Suprapubic skin (tissue), 3 donors: Measurements from ENCODE around the gene CHID1.

Experiments used
- CTCF ChIP-seq, 2 donors: fragments of 200-600 bp in 1 of 2; fragments of 450-650 bp in 1 of 2; sonication (generic) in 1 of 2; IDR thresholded peaks; one replicate each; pipeline ENCODE4 v1.5.1; 2016 to 2019; ENCODE audit warnings: antibody characterized with exemption in 2 of 2, mild to moderate bottlenecking in 1 of 2, moderate library complexity in 1 of 2
- POLR2AphosphoS5 ChIP-seq, 3 donors: sonication (generic); formaldehyde crosslinking; IDR thresholded peaks; one replicate each; pipeline ENCODE4 v1.6.1; 2017; ENCODE audit warnings: antibody characterized with exemption in 3 of 3

- TF ChIP-seq POLR2AphosphoS5 (IDR thresholded peaks at IDR 0.05): no peak
- TF ChIP-seq CTCF (IDR thresholded peaks at IDR 0.05): no peak
Observed at GRCh38 chr11:836274-836673, 74.3 kb downstream of the CHID1 start.
